T-helper 1 cell treated with Interleukin-12 subunit alpha and Interleukin-12 subunit beta and Interleukin-4 antibody, amounts not matched to agents 30 ng/mL and 1 ng/mL, for 36 hours (primary cell): ENCODE data around the gene C1orf74. TPM values are rescaled to one million over a fixed set of nuclear protein-coding genes. Genes with fewer than 3 reads are reported as not detected.
"Not testable (repeated sequence)": the region's sequence is repeated elsewhere in the genome, so short reads cannot be mapped to it uniquely, and the experiment has no call there.

Experiments
- intact Hi-C: fragments of 100-400 bp; cut with micrococcal nuclease; formaldehyde crosslinking; loops from one replicate; pipeline ENCODE4 v1.15.1; 2024
- total RNA-seq: library from RNA; stranded (reverse); gene quantifications from 2 replicates; pipeline ENCODE4 v1.2.3, GENCODE V29; 2022

Gene C1orf74
- total RNA-seq, 1 donor from 2014 or later: 2.0 TPM

- intact Hi-C loops: loop anchor here (2.0 kb wide), 1 partner anchor 17 kb away; no protein-coding TSS in a partner anchor
These were observed 21.8 kb upstream of the C1orf74 start, which contains the start of gene IRF6 for GRCh38 chr1:209805875-209806760. TSS of gene IRF6 (minus strand) at chr1:209806142. CDS start at chr1:209801413, 4,729 bp downstream.

GRCh38 chr1:209805341-209805781, 21.0 kb upstream of the C1orf74 start:
- intact Hi-C loops: no loop called here

GRCh38 chr1:209803568-209803967, 19.2 kb upstream of the C1orf74 start:
- intact Hi-C loops: no loop called here

- intact Hi-C loops: no loop called here
These were observed 18.4 kb upstream of the C1orf74 start for GRCh38 chr1:209802780-209803152.

GRCh38 chr1:209802117-209802779, 17.9 kb upstream of the C1orf74 start:
- intact Hi-C loops: no loop called here

- intact Hi-C loops: no loop called here
These were observed 16.9 kb upstream of the C1orf74 start for GRCh38 chr1:209800984-209801834.

GRCh38 chr1:209797978-209798639, 13.8 kb upstream of the C1orf74 start:
- intact Hi-C loops: no loop called here

- intact Hi-C loops: not testable (repeated sequence)
These were observed 9.4 kb upstream of the C1orf74 start for GRCh38 chr1:209793711-209794110.

- intact Hi-C loops: no loop called here
These were observed 7.6 kb upstream of the C1orf74 start for GRCh38 chr1:209791920-209792319.

- intact Hi-C loops: no loop called here
These were observed 6.2 kb upstream of the C1orf74 start for GRCh38 chr1:209790286-209791193.

GRCh38 chr1:209789245-209789644, 4.9 kb upstream of the C1orf74 start:
- intact Hi-C loops: loop anchor here (1.0 kb wide), 1 partner anchor 38 kb away; the partner anchor contains the start of gene UTP25

- intact Hi-C loops: no loop called here
These were observed 3.2 kb upstream of the C1orf74 start for GRCh38 chr1:209787551-209787950.

- intact Hi-C loops: no loop called here
These were observed 1.8 kb upstream of the C1orf74 start for GRCh38 chr1:209786146-209786545.

GRCh38 chr1:209785592-209785991, 1.2 kb upstream of the C1orf74 start:
- intact Hi-C loops: loop anchor here (2.0 kb wide), 1 partner anchor 543 kb away; the partner anchor contains the start of gene HHAT

GRCh38 chr1:209783386-209783785, 973 bp downstream of the C1orf74 start:
- intact Hi-C loops: loop anchor here (5.0 kb wide), 2 partner anchors 664 to 1794 kb away; partner anchors contain the start of gene SLC30A1

- intact Hi-C loops: loop anchor here (5.0 kb wide), 2 partner anchors 667 to 1797 kb away; partner anchors contain the start of gene SLC30A1
These were observed 4.1 kb downstream of the C1orf74 start for GRCh38 chr1:209780268-209780667.

GRCh38 chr1:209778102-209778501, 6.3 kb downstream of the C1orf74 start:
- intact Hi-C loops: no loop called here

GRCh38 chr1:209777587-209777986, 6.8 kb downstream of the C1orf74 start:
- intact Hi-C loops: no loop called here

GRCh38 chr1:209775678-209776077, 8.7 kb downstream of the C1orf74 start:
- intact Hi-C loops: no loop called here
